GM12891 (cell line): Measurements from ENCODE around the gene BCDIN3D.

Experiments used
- DNase-seq: peaks from one replicate; pipeline ENCODE4 v3.0.0; 2011; ENCODE audit warnings: low spot score; ENCODE audit not compliant: insufficient read length
- FAIRE-seq: peaks from 2 replicates; lab custom pipeline; 2011; peaks lifted over from hg19 to GRCh38; lab: Jason Lieb, UNC
- PAX5 ChIP-seq: IDR thresholded peaks from 2 replicates; pipeline ENCODE4 v1.6.1; 2011; ENCODE audit warnings: low read length, moderate library complexity, mild to moderate bottlenecking; ENCODE audit not compliant: insufficient read depth, severe bottlenecking
- POLR2A ChIP-seq: IDR thresholded peaks from 2 replicates; pipeline ENCODE4 v1.6.1; 2011; ENCODE audit warnings: low read depth, low read length, control low read depth
- POLR2AphosphoS5 ChIP-seq: IDR thresholded peaks from 2 replicates; pipeline ENCODE4 v1.6.1; 2011; ENCODE audit warnings: low read depth, low read length, control low read depth
- POU2F2 ChIP-seq: IDR thresholded peaks from 2 replicates; pipeline ENCODE4 v1.6.1; 2011; ENCODE audit warnings: low read depth, mild to moderate bottlenecking, control low read depth, low read length, moderate library complexity
- SPI1 ChIP-seq: IDR thresholded peaks from 2 replicates; pipeline ENCODE4 v1.6.1; 2011; ENCODE audit warnings: low read depth, low read length, control low read depth
- TAF1 ChIP-seq: IDR thresholded peaks from 2 replicates; pipeline ENCODE4 v1.6.1; 2011; ENCODE audit warnings: low read depth, low read length, control low read depth

The BCDIN3D gene

GRCh38 chr12:49793620-49794019 lies 49.3 kb downstream of the BCDIN3D start:
- FAIRE-seq (no peak), DNase-seq (no peak)
- TF ChIP-seq PAX5 (no peak), SPI1 (no peak), TAF1 (no peak), POLR2A (no peak; the same call in 1 of the 2 replicates), POU2F2 (no peak), POLR2AphosphoS5 (no peak)

GRCh38 chr12:49792976-49793580 lies 49.8 kb downstream of the BCDIN3D start:
- DNase-seq (no peak), FAIRE-seq (no peak)
- TF ChIP-seq SPI1 (no peak), PAX5 (no peak), POLR2A (no peak), TAF1 (no peak), POU2F2 (no peak), POLR2AphosphoS5 (no peak)

GRCh38 chr12:49792181-49792970 lies 50.5 kb downstream of the BCDIN3D start:
- DNase-seq (no peak), FAIRE-seq (no peak)
- TF ChIP-seq POLR2A (no peak), PAX5 (no peak), POU2F2 (no peak), SPI1 (no peak), TAF1 (no peak), POLR2AphosphoS5 (no peak)

- TF ChIP-seq PAX5 = no peak
- no peak for TF ChIP-seq POLR2AphosphoS5
- TF ChIP-seq POU2F2 = no peak
- no peak for TF ChIP-seq SPI1
- no peak for TF ChIP-seq POLR2A
- TF ChIP-seq TAF1 = no peak
- no peak for FAIRE-seq
- DNase-seq = no peak
Measured at GRCh38 chr12:49791700-49792099, 51.2 kb downstream of the BCDIN3D start.

GRCh38 chr12:49790741-49791555 lies 52.0 kb downstream of the BCDIN3D start:
- DNase-seq = no peak
- TF ChIP-seq POU2F2 (no peak), POLR2AphosphoS5 (no peak)
- FAIRE-seq = no peak

- no peak for FAIRE-seq
- no peak for DNase-seq
- no peak for TF ChIP-seq POLR2A
- TF ChIP-seq SPI1 = no peak
- TF ChIP-seq POLR2AphosphoS5 = no peak
- TF ChIP-seq TAF1 = no peak
Measured at GRCh38 chr12:49789992-49790391, 52.9 kb downstream of the BCDIN3D start.

- no peak for TF ChIP-seq POLR2AphosphoS5
- no peak for TF ChIP-seq PAX5
- TF ChIP-seq POU2F2 = no peak
- no peak for TF ChIP-seq POLR2A
- no peak for TF ChIP-seq TAF1
- no peak for TF ChIP-seq SPI1
- DNase-seq = no peak
- FAIRE-seq = no peak
Measured at GRCh38 chr12:49787672-49788071, 55.2 kb downstream of the BCDIN3D start.
